GM19043 (cell line): Measurements from ENCODE around the gene TPCN2.
"Not testable (repeated sequence)": the region's sequence is repeated elsewhere in the genome, so short reads cannot be mapped to it uniquely, and the experiment has no call there.

ENCODE experiments used
- ATAC-seq: cut with Tn5 transposase; IDR thresholded peaks from one replicate; pipeline ENCODE4 v1.9.1; 2021; ENCODE audit warnings: low read depth; ENCODE audit not compliant: unreplicated experiment

TPCN2 gene

GRCh38 chr11:69073469-69073868, 24.7 kb downstream of the TPCN2 start:
- ATAC-seq = no peak

- ATAC-seq = no peak
Observed at GRCh38 chr11:69074375-69075140, 25.8 kb downstream of the TPCN2 start.

GRCh38 chr11:69075421-69076128, 26.8 kb downstream of the TPCN2 start:
- ATAC-seq = no peak

GRCh38 chr11:69076129-69076791, 27.5 kb downstream of the TPCN2 start:
- ATAC-seq = no peak

GRCh38 chr11:69076977-69077376, 28.2 kb downstream of the TPCN2 start:
- not testable (repeated sequence) for ATAC-seq

- ATAC-seq = no peak
Observed at GRCh38 chr11:69078508-69078907, 29.8 kb downstream of the TPCN2 start.

- ATAC-seq = no peak
Observed at GRCh38 chr11:69078930-69079605, 30.3 kb downstream of the TPCN2 start.

- ATAC-seq = no peak
Observed at GRCh38 chr11:69079661-69080256, 31.0 kb downstream of the TPCN2 start.

- ATAC-seq = no peak
Observed at GRCh38 chr11:69080257-69080995, 31.7 kb downstream of the TPCN2 start.

GRCh38 chr11:69081180-69081579, 32.4 kb downstream of the TPCN2 start:
- ATAC-seq = no peak

- ATAC-seq = no peak
Observed at GRCh38 chr11:69083531-69084247, 35.0 kb downstream of the TPCN2 start.

- no peak for ATAC-seq
Observed at GRCh38 chr11:69084371-69084770, 35.6 kb downstream of the TPCN2 start.

GRCh38 chr11:69085490-69086095, 36.9 kb downstream of the TPCN2 start:
- no peak for ATAC-seq

GRCh38 chr11:69086152-69087132, 37.7 kb downstream of the TPCN2 start:
- no peak for ATAC-seq

GRCh38 chr11:69087133-69087524, 38.4 kb downstream of the TPCN2 start:
- ATAC-seq = no peak

- no peak for ATAC-seq
Observed at GRCh38 chr11:69087811-69088210, 39.1 kb downstream of the TPCN2 start.

- ATAC-seq = no peak
Observed at GRCh38 chr11:69088676-69089146, 40.0 kb downstream of the TPCN2 start.

- ATAC-seq = no peak
Observed at GRCh38 chr11:69089258-69089657, 40.5 kb downstream of the TPCN2 start.
